Measurements from ENCODE around the gene ZNF213.

The ZNF213 gene

GRCh38 chr16:3134338-3135125 is at the start of gene ZNF213:
ZNF213 (plus strand) TSS chr16:3135029; CDS start chr16:3137281, 2,252 bp downstream.
- Histone ChIP-seq H3K36me3 (ENCODE audit: control insufficient read depth, insufficient read depth, low read length) (peaks cover 3% of the 10 kb centered on the region), H3K4me3 (ENCODE audit: low read length) (peak within 1 kb of the TSS; percentile 93), H3K27ac (ENCODE audit: low read depth, low read length) (peak within 1 kb of the TSS; percentile 92)

GRCh38 chr16:3085868-3086595 is 48.8 kb upstream of the ZNF213 start:
- Histone ChIP-seq H3K27me3 (ENCODE audit: control insufficient read depth, insufficient read depth, low read length) (no peaks in the 10 kb centered on the region), H3K4me1 (ENCODE audit: control insufficient read depth, insufficient read depth, low read length) (no peaks in the 10 kb centered on the region), H3K9ac (ENCODE audit: low read length) (no peak overlapping the region), H3K4me3 (ENCODE audit: low read length) (peak overlapping the region; percentile 24), H3K27ac (ENCODE audit: low read depth, low read length) (no peak overlapping the region), H3K36me3 (ENCODE audit: control insufficient read depth, insufficient read depth, low read length) (no peaks in the 10 kb centered on the region)

More at GRCh38 chr16:3134338-3135125, at the start of gene ZNF213:
- peaks cover 11% of the 10 kb centered on the region for H3K4me1 ChIP-seq (ENCODE audit: control insufficient read depth, insufficient read depth, low read length)
- no peaks in the 10 kb centered on the region for H3K27me3 ChIP-seq (ENCODE audit: control insufficient read depth, insufficient read depth, low read length)
- H3K9ac ChIP-seq (ENCODE audit: low read length): peak within 1 kb of the TSS; percentile 84

GRCh38 chr16:3086596-3087242 is 48.1 kb upstream of the ZNF213 start:
- H3K27ac ChIP-seq (ENCODE audit: low read depth, low read length): no peak overlapping the region
- no peaks in the 10 kb centered on the region for H3K27me3 ChIP-seq (ENCODE audit: control insufficient read depth, insufficient read depth, low read length)
- H3K36me3 ChIP-seq (ENCODE audit: control insufficient read depth, insufficient read depth, low read length): no peaks in the 10 kb centered on the region
- no peaks in the 10 kb centered on the region for H3K4me1 ChIP-seq (ENCODE audit: control insufficient read depth, insufficient read depth, low read length)
- peak overlapping the region; percentile 24 for H3K4me3 ChIP-seq (ENCODE audit: low read length)
- H3K9ac ChIP-seq (ENCODE audit: low read length): no peak overlapping the region

- H3K9ac ChIP-seq (ENCODE audit: low read length): no peak overlapping the region
- H3K4me3 ChIP-seq (ENCODE audit: low read length): peak overlapping the region; percentile 24
These were observed 47.3 kb upstream of the ZNF213 start for GRCh38 chr16:3087243-3088235.

GRCh38 chr16:3088450-3088849 is 46.4 kb upstream of the ZNF213 start:
- H3K27me3 ChIP-seq (ENCODE audit: control insufficient read depth, insufficient read depth, low read length): no peaks in the 10 kb centered on the region
- no peak overlapping the region for H3K27ac ChIP-seq (ENCODE audit: low read depth, low read length)
- no peak overlapping the region for H3K4me3 ChIP-seq (ENCODE audit: low read length)

More at GRCh38 chr16:3087243-3088235, 47.3 kb upstream of the ZNF213 start:
- H3K4me1 ChIP-seq (ENCODE audit: control insufficient read depth, insufficient read depth, low read length): no peaks in the 10 kb centered on the region
- H3K27ac ChIP-seq (ENCODE audit: low read depth, low read length): no peak overlapping the region
- H3K36me3 ChIP-seq (ENCODE audit: control insufficient read depth, insufficient read depth, low read length): no peaks in the 10 kb centered on the region
- no peaks in the 10 kb centered on the region for H3K27me3 ChIP-seq (ENCODE audit: control insufficient read depth, insufficient read depth, low read length)

GRCh38 chr16:3088925-3089716 is 45.7 kb upstream of the ZNF213 start:
- H3K27ac ChIP-seq (ENCODE audit: low read depth, low read length): no peak overlapping the region

More at GRCh38 chr16:3088450-3088849, 46.4 kb upstream of the ZNF213 start:
- Histone ChIP-seq H3K36me3 (ENCODE audit: control insufficient read depth, insufficient read depth, low read length) (no peaks in the 10 kb centered on the region), H3K9ac (ENCODE audit: low read length) (no peak overlapping the region), H3K4me1 (ENCODE audit: control insufficient read depth, insufficient read depth, low read length) (no peaks in the 10 kb centered on the region)

GRCh38 chr16:3089717-3090592 is 44.9 kb upstream of the ZNF213 start:
- Histone ChIP-seq H3K4me1 (ENCODE audit: control insufficient read depth, insufficient read depth, low read length) (no peaks in the 10 kb centered on the region), H3K4me3 (ENCODE audit: low read length) (no peak overlapping the region), H3K27ac (ENCODE audit: low read depth, low read length) (no peak overlapping the region), H3K9ac (ENCODE audit: low read length) (no peak overlapping the region), H3K36me3 (ENCODE audit: control insufficient read depth, insufficient read depth, low read length) (no peaks in the 10 kb centered on the region), H3K27me3 (ENCODE audit: control insufficient read depth, insufficient read depth, low read length) (no peaks in the 10 kb centered on the region)

More at GRCh38 chr16:3088925-3089716, 45.7 kb upstream of the ZNF213 start:
- Histone ChIP-seq H3K4me1 (ENCODE audit: control insufficient read depth, insufficient read depth, low read length) (no peaks in the 10 kb centered on the region), H3K36me3 (ENCODE audit: control insufficient read depth, insufficient read depth, low read length) (no peaks in the 10 kb centered on the region), H3K4me3 (ENCODE audit: low read length) (no peak overlapping the region), H3K27me3 (ENCODE audit: control insufficient read depth, insufficient read depth, low read length) (no peaks in the 10 kb centered on the region), H3K9ac (ENCODE audit: low read length) (no peak overlapping the region)

GRCh38 chr16:3091551-3091950 is 43.3 kb upstream of the ZNF213 start:
- no peak overlapping the region for H3K9ac ChIP-seq (ENCODE audit: low read length)
- no peaks in the 10 kb centered on the region for H3K27me3 ChIP-seq (ENCODE audit: control insufficient read depth, insufficient read depth, low read length)
- no peaks in the 10 kb centered on the region for H3K36me3 ChIP-seq (ENCODE audit: control insufficient read depth, insufficient read depth, low read length)
- H3K4me1 ChIP-seq (ENCODE audit: control insufficient read depth, insufficient read depth, low read length): no peaks in the 10 kb centered on the region
- no peak overlapping the region for H3K27ac ChIP-seq (ENCODE audit: low read depth, low read length)
- no peak overlapping the region for H3K4me3 ChIP-seq (ENCODE audit: low read length)

- H3K27ac ChIP-seq (ENCODE audit: low read depth, low read length): no peak overlapping the region
- no peaks in the 10 kb centered on the region for H3K27me3 ChIP-seq (ENCODE audit: control insufficient read depth, insufficient read depth, low read length)
- no peak overlapping the region for H3K4me3 ChIP-seq (ENCODE audit: low read length)
- H3K4me1 ChIP-seq (ENCODE audit: control insufficient read depth, insufficient read depth, low read length): no peaks in the 10 kb centered on the region
- no peak overlapping the region for H3K9ac ChIP-seq (ENCODE audit: low read length)
- H3K36me3 ChIP-seq (ENCODE audit: control insufficient read depth, insufficient read depth, low read length): no peaks in the 10 kb centered on the region
These were observed 42.3 kb upstream of the ZNF213 start for GRCh38 chr16:3092501-3092941.

GRCh38 chr16:3094289-3095027 is 40.4 kb upstream of the ZNF213 start:
- Histone ChIP-seq H3K4me3 (ENCODE audit: low read length) (no peak overlapping the region), H3K27me3 (ENCODE audit: control insufficient read depth, insufficient read depth, low read length) (no peaks in the 10 kb centered on the region), H3K9ac (ENCODE audit: low read length) (no peak overlapping the region), H3K36me3 (ENCODE audit: control insufficient read depth, insufficient read depth, low read length) (no peaks in the 10 kb centered on the region), H3K4me1 (ENCODE audit: control insufficient read depth, insufficient read depth, low read length) (no peaks in the 10 kb centered on the region), H3K27ac (ENCODE audit: low read depth, low read length) (no peak overlapping the region)
